Upper lobe of right lung (tissue), 1 donor: Measurements from ENCODE around the gene SUPT20HL2. TPM values are rescaled to one million over a fixed set of nuclear protein-coding genes. Genes with fewer than 3 reads are reported as not detected.

ENCODE experiments used
- ATAC-seq: fragments of 200-7000 bp; cut with Tn5 transposase; one replicate; pipeline ENCODE4 v1.9.1; 2020; ENCODE audit warnings: mild to moderate bottlenecking, moderate library complexity
- DNase-seq: peaks from one replicate; pipeline ENCODE4 v3.0.0-alpha.2; 2020
- H3K27ac ChIP-seq: fragments of 200-600 bp; one replicate; pipeline ENCODE4 v1.8.0; 2022
- H3K27me3 ChIP-seq: fragments of 200-600 bp; one replicate; pipeline ENCODE4 v1.8.0; 2022; ENCODE audit warnings: mild to moderate bottlenecking
- H3K36me3 ChIP-seq: fragments of 200-600 bp; one replicate; pipeline ENCODE4 v1.8.0; 2022
- H3K4me1 ChIP-seq: fragments of 200-600 bp; one replicate; pipeline ENCODE4 v1.8.0; 2022
- H3K4me3 ChIP-seq: fragments of 200-600 bp; one replicate; pipeline ENCODE4 v1.8.0; 2022; ENCODE audit warnings: mild to moderate bottlenecking
- H3K9me3 ChIP-seq: fragments of 200-600 bp; one replicate; pipeline ENCODE4 v1.8.0; 2022
- CTCF ChIP-seq: fragments of 200-600 bp; IDR thresholded peaks from one replicate; pipeline ENCODE4 v1.8.0; 2022; ENCODE audit warnings: antibody characterized with exemption
- intact Hi-C: fragments of 100-400 bp; cut with DNase I; formaldehyde crosslinking; loops from one replicate; pipeline ENCODE4 v1.11.0; 2022
- total RNA-seq: library from RNA; stranded (reverse); fragmentation: NEBNext Ultra II Directional; extraction: Animal tissue kit (Norgen Biotek cat#: 25700); gene quantifications from one replicate; pipeline ENCODE4 v1.2.1, GENCODE V29; 2021
- donor health status: DM: no; HTN: yes; CAD: no; lungs with severe emphysema.

Gene SUPT20HL2
- total RNA-seq, 1 donor from 2014 or later: not detected

- Histone ChIP-seq H3K9me3 (no peaks in the 10 kb centered on the region), H3K4me1 (no peaks in the 10 kb centered on the region), H3K36me3 (no peaks in the 10 kb centered on the region), H3K4me3 (no peak overlapping the region), H3K27me3 (no peaks in the 10 kb centered on the region), H3K27ac (no peak overlapping the region)
- DNase-seq (no peak), ATAC-seq (no peak)
- no peak for TF ChIP-seq CTCF
- intact Hi-C loops: no loop called here
Observed at GRCh38 chrX:24305905-24306304, 8.0 kb downstream of the SUPT20HL2 start.

- no peaks in the 10 kb centered on the region for H3K36me3 ChIP-seq
- intact Hi-C loops: no loop called here
- DNase-seq (no peak), ATAC-seq (no peak)
- no peak overlapping the region for H3K4me3 ChIP-seq
- no peak for TF ChIP-seq CTCF
- H3K4me1 ChIP-seq: no peaks in the 10 kb centered on the region
- H3K9me3 ChIP-seq: no peaks in the 10 kb centered on the region
- no peaks in the 10 kb centered on the region for H3K27me3 ChIP-seq
- H3K27ac ChIP-seq: no peak overlapping the region
Observed at GRCh38 chrX:24301806-24302205, 12.1 kb downstream of the SUPT20HL2 start.

- Histone ChIP-seq H3K36me3 (no peaks in the 10 kb centered on the region), H3K27me3 (no peaks in the 10 kb centered on the region), H3K9me3 (no peaks in the 10 kb centered on the region), H3K4me1 (no peaks in the 10 kb centered on the region), H3K27ac (no peak overlapping the region), H3K4me3 (no peak overlapping the region)
- no peak for ATAC-seq
- intact Hi-C loops: no loop called here
- DNase-seq: no peak
- no peak for TF ChIP-seq CTCF
Observed at GRCh38 chrX:24301060-24301459, 12.8 kb downstream of the SUPT20HL2 start.

DNA sequence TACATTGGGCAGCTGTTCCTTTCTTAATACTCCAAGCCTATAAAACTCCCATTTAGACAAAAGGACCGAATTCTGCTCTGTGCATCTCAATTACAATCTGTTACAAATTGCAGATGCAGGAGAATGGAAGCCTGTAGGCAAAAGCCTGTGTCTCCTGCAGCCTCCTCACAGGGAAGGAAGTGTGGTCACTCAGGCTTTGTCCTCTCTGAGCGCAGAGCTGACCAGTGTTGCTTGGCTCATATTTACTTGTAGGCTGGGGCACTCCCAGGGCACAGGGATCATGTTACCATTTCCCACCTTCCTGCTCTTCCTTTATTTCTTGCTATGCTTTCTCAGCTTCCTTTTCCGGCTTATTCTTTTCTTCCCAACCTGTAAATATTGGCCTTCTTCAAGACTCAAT is 15.7 kb downstream of the SUPT20HL2 start:
- Histone ChIP-seq H3K4me1 (no peaks in the 10 kb centered on the region), H3K27me3 (no peaks in the 10 kb centered on the region), H3K9me3 (no peaks in the 10 kb centered on the region), H3K4me3 (no peak overlapping the region), H3K36me3 (no peaks in the 10 kb centered on the region), H3K27ac (no peak overlapping the region)
- no peak for DNase-seq
- intact Hi-C loops: no loop called here
- no peak for TF ChIP-seq CTCF
- no peak for ATAC-seq

GRCh38 chrX:24294619-24295018 is 19.2 kb downstream of the SUPT20HL2 start:
- no peak for DNase-seq
- Histone ChIP-seq H3K36me3 (no peaks in the 10 kb centered on the region), H3K9me3 (no peaks in the 10 kb centered on the region), H3K27me3 (no peaks in the 10 kb centered on the region), H3K27ac (no peak overlapping the region), H3K4me3 (no peak overlapping the region), H3K4me1 (no peaks in the 10 kb centered on the region)
- intact Hi-C loops: no loop called here
- no peak for TF ChIP-seq CTCF
- no peak for ATAC-seq

DNA sequence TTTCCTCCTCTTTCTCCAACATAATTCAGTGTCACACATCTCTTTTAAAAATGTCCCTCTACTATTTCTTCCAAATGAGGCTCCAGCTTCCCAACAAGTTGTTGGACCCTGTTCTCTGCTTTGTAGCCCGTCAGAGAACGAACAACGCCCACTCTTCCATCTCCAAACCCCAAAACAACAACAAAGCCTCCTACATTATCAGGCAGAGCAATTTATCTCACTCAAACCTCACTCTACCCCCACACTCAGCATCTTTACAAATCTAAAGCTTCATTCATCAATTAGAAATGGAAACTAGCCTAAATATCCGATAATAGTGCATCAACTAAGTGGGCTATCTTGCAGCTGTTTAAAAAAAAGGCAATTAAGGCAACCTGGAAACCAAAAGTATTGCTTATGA is 20.5 kb downstream of the SUPT20HL2 start:
- Histone ChIP-seq H3K9me3 (no peaks in the 10 kb centered on the region), H3K27ac (no peak overlapping the region), H3K27me3 (no peaks in the 10 kb centered on the region), H3K4me1 (no peaks in the 10 kb centered on the region), H3K36me3 (no peaks in the 10 kb centered on the region), H3K4me3 (no peak overlapping the region)
- DNase-seq: no peak
- intact Hi-C loops: no loop called here
- ATAC-seq: no peak
- no peak for TF ChIP-seq CTCF
